HG03575 (cell line): ENCODE results near the gene RPL7A.

Experiments used
- ATAC-seq: cut with Tn5 transposase; IDR thresholded peaks from one replicate; pipeline ENCODE4 v1.9.1; 2021; ENCODE audit not compliant: unreplicated experiment, insufficient number of reproducible peaks, low FRiP score; ENCODE audit errors: extremely low read depth

RPL7A gene

DNA sequence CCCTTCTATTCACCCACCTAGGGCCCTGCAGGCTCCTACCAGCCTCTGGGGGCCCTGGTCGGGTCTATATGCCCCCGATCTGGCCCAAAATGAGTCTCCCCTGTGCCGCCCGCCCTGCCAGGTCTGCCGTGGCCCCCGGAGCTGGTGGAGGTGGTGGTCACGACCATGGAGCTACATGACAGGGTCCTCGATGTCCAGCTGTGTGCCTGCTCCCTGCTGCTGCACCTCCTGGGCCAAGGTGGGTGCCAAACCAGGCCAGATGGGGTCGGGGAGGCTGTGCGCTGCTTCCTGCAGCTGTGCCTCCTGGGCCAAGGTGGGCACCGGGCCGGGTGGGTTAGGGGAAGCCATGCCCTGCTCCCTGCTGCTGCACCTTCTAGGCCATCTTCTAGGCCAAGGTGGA, 52.3 kb downstream of the RPL7A start:
- ATAC-seq: no peak
